Amniotic epithelial cell (primary cell): ENCODE measurements around the gene GPR55.
"Not testable (repeated sequence)": the region's sequence is repeated elsewhere in the genome, so short reads cannot be mapped to it uniquely, and the experiment has no call there.

Experiments used
- DNase-seq: peaks from one replicate; pipeline ENCODE4 v3.0.0-alpha.2; 2010; ENCODE audit warnings: low read depth

GPR55 gene

GRCh38 chr2:230950874-230951339 is 25.9 kb upstream of the GPR55 start:
- DNase-seq, result no peak

- DNase-seq, result no peak
Observed at GRCh38 chr2:230949966-230950873, 25.2 kb upstream of the GPR55 start.

- DNase-seq, result no peak
Observed at GRCh38 chr2:230947908-230948365, 22.9 kb upstream of the GPR55 start.

GRCh38 chr2:230947235-230947576 is 22.2 kb upstream of the GPR55 start:
- DNase-seq, result no peak

- no peak for DNase-seq
Observed at GRCh38 chr2:230946429-230947234, 21.6 kb upstream of the GPR55 start.

GRCh38 chr2:230944757-230945372 is 19.8 kb upstream of the GPR55 start:
- no peak for DNase-seq

- no peak for DNase-seq
Observed at GRCh38 chr2:230944123-230944653, 19.1 kb upstream of the GPR55 start.

- no peak for DNase-seq
Observed at GRCh38 chr2:230942920-230943896, 18.2 kb upstream of the GPR55 start.

- DNase-seq, result no peak
Observed at GRCh38 chr2:230942371-230942770, 17.3 kb upstream of the GPR55 start.

GRCh38 chr2:230941202-230942180 is 16.4 kb upstream of the GPR55 start:
- no peak for DNase-seq

GRCh38 chr2:230940471-230940815 is 15.4 kb upstream of the GPR55 start:
- no peak for DNase-seq

- no peak for DNase-seq
Observed at GRCh38 chr2:230939691-230940470, 14.8 kb upstream of the GPR55 start.

GRCh38 chr2:230939066-230939591 is 14.1 kb upstream of the GPR55 start:
- no peak for DNase-seq

GRCh38 chr2:230938516-230939065 is 13.5 kb upstream of the GPR55 start:
- no peak for DNase-seq

- no peak for DNase-seq
Observed at GRCh38 chr2:230938098-230938497, 13.1 kb upstream of the GPR55 start.

- no peak for DNase-seq
Observed at GRCh38 chr2:230937362-230937761, 12.3 kb upstream of the GPR55 start.

GRCh38 chr2:230936243-230936642 is 11.2 kb upstream of the GPR55 start:
- not testable (repeated sequence) for DNase-seq

GRCh38 chr2:230935130-230935430 is 10.0 kb upstream of the GPR55 start:
- no peak for DNase-seq
